NOMO-1 (cell line): ENCODE data around the gene UQCRC1.

ENCODE experiments used
- DNase-seq, 2 experiments: peaks; one replicate each; lab custom pipeline; 2025; ENCODE audit not compliant: unreplicated experiment in 2 of 2; lab: John Stamatoyannopoulos, UW

UQCRC1 gene

DNA sequence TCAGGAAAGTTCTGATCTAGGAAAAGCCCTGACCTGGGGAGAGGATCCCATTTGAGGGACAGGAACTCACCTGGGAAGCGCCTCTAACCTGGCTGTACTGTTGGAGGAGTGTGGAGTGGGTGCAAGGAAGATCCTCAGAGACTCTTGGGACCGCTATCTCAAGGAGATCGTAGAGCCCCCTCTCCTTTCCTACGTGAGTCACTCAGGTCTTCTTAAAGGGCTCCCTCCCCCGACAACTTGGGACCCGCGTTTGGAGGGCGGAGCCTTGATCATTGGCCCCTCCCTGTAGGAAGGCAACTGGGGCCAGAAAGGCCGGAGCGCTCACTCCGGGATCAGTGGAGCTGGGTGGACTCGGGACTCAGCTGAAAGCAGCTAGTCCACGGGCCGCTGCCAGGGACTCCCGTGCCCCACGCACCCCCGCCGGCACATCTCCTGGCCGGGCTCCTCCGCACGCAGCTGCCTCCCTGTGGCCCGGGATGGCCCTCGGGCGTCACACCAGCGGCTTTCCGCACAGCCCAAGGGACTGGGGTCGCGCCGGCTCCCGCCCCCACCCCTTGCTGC lies 25.3 kb upstream of the UQCRC1 start:
- DNase-seq = peak in 1 of 2 experiments; percentile 42

DNA sequence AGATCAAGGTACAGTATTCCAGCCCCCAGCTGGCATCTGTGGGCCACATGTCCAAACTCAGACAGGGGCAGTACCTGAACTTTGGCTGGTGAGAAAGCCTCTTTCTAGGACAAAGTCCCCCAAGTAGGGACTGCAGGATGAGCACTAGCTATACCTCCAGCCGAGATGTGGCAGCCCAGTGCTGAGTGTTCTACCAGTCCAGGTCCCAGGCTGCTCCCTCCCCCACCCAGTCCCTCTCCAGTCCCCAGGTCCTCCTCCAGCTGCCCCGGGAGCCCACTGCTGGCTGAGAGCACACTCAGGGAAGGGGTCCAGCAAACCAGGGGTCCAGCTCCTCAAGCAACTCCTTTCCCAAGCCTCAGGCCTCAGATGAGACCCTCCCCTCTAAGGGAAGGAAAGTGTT lies 24.3 kb upstream of the UQCRC1 start:
- no peak for DNase-seq

DNA sequence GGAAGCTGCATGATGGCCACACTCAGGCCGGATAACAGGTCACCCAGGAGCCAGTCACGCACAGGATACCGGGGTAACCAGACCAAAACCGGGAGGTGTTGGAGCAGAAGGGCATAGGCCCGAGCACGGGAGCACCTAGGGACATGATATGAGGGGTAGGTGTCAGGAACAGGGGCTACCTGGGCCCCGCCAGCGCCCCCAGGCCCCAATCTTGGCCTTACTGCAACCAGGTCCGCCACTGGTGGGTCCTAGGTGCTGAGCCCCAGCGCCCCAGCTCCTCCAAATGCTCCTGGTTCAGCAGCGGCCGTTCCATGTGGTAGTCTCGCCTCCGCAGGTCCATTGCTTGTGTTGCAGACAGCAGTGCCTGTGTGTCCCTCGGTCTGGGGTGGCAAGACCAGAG lies 23.8 kb upstream of the UQCRC1 start:
- DNase-seq = no peak

DNA sequence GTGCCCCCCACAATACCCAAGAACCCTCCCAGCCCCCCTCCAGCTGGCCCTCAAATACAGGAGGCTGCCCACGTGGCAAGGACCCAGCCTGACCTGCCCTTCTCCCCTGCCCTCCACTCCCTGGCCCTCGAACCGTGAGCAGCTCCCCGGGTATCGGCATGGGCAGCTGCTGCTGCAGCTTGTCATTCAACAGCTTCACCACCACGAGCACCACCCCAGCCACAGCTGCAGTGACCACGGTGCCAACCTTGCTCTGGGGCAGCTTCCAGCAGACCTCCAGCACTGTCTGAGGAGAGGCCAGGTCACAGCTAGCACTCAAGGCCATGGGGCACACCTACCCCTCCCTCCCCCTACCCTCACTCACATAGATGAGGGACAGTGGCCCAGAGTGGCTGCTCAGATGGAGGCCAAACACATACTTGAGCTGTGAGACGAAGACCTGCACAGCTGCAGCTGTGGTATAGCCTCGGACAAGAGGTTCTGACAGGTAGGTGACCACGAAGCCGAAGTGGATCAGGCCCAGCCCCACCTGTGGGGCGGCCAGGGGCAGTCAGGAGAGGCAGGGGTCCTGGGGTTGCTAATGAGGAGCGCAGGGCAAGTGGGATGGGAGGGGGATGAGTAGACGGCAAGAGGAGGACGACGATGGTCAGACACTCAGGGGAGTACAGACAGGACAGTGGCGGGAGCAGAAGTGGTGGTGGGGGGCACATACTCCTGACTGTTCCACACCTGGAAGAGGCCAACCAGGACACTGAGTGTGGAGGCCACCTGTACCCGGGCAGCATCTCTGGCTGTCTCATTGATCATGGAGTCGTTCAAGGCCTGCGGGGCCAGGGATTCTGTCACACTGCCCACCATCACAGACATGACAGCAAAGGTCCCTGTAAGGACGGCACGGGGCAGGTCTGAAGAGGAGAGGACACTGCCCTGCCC lies 22.3 kb upstream of the UQCRC1 start:
- no peak for DNase-seq

DNA sequence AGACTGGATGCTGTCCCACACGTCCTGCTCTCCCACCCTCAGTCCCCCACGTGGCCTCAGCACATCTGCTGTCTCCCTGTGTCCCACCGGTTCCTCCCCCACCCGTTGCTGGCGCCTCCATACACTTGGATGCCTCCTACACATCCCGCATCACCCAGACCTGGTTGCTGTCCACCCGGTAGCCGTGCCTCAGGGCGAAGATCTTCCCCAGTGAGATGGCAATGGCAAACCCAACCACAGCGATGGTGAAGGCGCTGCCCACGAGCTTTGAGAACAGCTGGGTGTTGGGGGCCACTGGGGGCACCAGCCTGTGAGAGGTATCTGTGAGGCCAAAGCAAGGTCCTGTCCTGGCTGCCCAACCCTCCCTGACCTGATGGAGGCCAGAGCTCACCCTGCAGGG lies 21.4 kb upstream of the UQCRC1 start:
- no peak for DNase-seq

DNA sequence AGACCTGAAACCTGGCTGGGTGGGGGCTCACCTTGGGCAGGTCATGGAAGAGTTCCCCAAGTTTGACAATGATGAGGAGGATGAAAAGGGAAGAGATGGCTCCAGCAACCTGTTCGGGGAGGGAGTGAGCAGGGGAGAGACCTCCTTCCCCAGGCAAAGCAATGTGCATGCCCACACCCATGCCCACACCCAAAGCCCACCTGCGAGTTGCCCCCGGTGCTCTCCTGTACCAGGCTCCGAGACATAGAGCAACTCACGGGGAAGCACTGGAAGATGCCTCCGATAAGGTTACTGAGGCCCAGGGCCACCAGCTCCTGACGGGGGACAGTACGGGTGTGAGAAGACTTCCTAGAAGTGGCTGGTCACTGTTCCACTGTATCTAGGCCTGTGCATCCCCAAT lies 21.0 kb upstream of the UQCRC1 start:
- no peak for DNase-seq

DNA sequence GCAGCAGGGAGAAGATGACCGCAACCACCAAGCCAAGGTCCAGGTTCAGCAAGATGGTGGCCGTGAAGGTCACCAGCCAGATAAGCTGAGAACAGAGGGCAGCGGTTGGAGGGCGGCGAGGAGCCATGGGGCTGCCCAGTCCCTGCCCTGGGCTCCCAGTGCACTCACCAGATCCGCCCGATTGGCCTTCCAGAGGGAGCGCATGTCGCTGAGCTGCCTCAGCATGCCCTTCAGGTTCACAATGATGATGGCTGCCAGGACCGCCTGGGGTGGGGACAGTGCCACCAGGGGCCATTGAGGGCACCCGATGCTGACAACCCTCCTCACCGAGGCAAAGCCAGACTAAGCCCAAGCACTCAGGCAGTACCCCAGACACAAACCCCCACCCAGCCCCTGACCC lies 20.4 kb upstream of the UQCRC1 start:
- DNase-seq = no peak

DNA sequence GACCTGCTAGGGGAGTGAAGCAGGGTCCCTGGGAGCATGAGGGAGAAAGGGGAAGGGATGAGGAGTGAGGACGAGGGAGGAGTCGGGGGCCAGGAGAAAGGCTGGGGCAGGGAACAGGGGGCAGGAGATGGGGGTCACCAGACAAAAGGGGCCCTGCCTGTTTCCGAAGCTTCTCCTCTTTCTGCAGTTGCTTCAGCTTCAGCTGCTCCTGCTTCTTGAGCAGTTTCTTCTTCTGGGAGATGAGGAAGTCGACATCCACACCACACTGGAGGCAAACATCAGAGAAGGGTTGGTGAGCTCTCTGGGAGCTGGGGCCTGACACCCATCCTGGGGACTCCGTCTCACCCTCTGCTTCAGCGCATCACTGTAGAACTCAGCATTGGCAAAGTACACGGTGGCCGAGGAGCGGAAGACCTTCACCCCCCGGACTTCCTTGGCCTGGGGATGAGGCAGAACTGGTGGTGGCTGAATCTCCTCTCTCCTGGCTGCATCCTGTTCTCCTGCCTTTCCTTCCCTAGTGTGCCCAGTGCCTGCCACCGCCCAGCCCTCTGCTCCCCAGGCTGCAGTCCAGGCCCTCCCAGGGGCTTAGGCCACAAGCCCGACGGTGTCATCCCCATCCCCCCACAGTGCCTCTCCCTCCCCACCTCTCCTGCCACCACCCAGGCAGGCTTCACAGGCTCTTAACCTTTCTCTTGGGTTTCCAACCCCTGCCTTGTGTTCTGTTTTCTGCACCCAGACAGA lies 19.0 kb upstream of the UQCRC1 start:
- no peak for DNase-seq

DNA sequence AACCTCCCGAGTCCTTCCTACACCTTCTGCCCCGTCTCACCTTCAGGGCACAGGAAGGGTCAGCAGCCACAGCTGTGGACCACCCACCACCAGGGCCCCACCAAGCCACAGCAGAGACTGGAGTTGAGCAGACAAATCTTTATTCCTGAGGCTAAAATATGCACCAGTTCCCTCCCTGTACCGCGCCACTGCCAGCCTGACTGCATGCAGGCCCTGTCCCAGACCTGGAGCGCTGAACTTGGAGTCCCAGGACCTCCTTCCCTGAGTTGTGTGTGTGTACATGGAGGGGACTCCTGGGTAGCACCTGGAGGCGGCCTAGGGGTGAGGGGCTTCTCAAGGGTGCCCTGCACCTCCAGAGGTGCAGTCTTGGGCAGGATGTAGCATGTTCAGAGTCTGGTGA lies 16.2 kb upstream of the UQCRC1 start:
- DNase-seq = no peak

DNA sequence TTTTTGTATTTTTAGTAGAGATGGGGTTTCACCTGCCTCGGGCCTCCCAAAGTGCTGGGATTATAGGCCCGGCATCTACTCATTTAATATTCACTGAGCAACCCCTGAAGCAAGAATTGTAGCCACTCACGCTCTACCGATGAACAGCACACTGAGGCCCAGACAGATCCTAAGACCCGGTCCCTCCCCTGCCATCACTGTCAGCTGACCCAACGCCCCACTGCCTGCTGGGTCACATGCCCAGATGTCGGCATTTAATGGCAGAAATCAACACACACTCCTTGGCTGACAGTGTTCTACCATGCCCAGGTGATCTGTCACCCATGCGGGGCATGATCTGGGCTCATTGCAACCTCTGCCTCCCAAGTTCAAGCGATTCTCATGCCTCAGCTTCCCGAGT lies 15.3 kb upstream of the UQCRC1 start:
- no peak for DNase-seq

DNA sequence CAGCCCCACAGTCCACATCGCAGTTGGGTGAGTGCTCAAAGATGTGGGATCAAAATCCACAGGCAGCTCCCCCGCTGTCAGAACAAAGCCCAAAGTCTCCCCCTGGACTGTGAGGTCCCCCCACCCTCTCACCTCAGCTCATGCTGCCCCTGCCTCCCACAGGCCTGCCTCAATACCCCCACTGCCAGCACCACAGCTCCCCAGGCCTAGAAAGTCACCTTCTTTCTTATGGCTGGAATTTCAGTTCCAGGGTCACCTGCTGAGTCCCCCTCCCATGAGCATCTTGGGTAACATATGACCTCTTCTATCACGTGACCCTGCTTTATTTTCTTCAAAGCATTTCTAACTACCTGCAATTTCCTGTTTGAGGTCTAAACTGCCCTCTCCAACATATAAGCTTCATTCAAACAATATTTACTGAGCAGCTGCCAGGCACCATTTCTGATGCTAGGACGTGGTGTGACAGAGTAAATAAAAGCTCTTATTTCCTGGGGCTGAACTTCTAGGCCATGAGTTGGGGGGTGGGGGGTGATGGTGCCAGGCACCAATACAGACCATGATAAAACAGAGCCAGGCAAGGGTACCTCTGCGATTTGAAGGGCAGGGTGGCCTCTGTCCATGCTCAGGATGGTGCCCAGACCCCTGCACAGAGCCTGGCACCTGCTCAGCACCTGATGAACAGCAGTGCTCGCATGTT lies 14.6 kb upstream of the UQCRC1 start:
- DNase-seq = no peak

DNA sequence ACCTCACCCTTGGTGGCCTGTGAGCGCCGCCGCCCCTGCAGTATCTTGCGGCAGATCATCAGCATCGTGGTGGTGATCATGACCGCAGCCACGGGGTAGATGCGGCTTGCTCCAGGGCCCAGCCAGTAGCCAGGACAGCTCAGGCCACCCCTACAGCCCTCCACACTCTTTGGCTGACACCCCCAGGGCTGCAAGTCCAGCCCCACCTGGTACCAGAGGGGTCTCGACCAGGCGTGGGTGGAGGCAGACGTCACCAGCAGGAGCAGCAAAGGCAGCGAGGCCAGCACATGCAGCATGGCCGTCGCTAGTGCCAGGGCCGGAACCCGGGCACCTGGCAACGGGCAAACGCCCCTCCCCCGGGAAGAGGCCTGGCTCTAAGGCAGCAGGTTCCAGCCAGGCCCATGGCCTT lies 12.0 kb upstream of the UQCRC1 start, which contains the start of gene TMEM89:
Gene TMEM89, minus strand, starts transcription at position 309 of the 409 bp plus-strand sequence. Its CDS starts 13 bp downstream, at position 296.
- DNase-seq = no peak

DNA sequence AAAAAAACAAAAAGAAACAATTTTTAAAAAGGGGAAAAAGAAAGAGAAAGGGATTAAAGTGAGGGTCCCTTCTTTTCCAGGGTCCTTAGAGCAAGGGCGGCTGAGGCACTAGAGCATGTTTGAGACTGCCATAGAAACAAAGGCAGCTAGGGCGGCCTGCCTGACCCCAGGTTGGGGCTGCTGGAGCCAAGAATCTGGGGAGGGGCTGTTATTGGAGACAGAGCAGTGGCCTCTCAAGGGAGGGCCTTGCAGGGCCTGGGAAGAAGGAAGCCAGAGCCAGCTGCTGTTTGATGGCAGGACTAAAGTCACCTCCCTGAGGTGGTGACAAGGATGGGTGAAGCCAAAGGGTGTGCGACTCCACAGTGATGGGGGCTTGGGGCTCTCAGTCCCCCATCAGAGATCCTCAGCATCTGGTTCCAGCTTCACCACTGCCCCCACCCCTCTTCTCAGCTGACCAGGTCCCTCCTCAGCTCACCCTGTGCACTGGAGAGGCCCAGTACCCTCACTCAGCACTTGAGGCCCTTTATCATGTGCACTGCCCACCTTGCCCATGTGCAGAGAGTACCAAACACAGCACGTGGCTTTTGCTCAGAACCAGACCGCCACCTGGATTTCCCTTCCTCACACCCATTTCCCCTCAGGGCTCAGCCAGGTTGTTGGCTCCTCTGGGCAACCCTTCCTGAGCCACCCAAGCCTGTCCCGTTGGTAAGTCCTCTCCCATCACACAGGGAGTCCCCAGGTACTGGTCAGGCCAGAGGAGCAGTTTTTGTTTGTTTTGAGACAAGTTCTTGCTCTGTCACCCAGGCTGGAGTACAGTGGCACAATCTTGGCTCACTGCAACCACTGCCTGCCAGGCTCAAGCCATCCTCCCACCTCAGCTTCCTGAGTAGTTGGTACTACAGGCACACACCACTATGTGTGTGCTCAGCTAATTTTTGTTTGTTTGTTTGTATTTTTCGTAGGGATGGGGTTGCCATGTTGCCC lies 10.4 kb upstream of the UQCRC1 start:
- DNase-seq = no peak

DNA sequence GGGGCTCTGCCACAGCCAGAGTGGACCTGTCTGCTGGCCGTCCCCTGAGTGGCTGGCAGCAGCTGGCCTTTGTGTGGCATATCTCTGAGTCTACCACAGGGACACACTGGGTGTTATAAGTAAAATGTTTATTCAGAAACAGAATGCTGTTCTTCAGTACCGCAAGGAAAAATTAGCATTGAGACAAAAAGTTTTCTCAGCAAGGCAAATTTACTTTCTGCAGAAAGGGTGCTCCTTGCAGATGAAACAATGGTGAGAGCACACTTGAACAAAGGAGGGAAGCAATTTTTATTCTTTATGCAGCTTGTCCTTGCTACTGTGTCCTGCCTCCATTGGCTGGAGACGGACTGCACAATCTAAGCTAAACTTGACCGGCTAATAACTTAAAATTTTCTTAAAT lies 8.1 kb upstream of the UQCRC1 start:
- DNase-seq = no peak

DNA sequence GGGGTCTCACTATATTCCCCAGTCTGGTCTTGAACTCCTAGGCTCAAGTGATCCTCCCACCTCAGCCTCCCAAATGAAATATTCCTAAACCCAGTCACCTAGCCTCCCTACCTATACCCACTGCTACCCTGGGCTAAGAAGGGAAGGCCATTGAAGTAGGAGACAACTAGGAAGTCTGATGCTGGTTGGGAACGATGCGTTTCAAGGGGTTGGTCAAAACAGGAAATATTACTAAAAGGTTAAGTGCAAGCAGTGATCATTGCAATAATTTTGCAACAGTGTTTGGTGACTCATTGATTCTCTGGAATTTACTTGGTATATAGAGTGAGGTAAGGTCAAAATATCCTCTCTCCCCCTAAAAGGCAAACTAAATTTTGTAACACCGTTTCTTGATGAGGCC lies 4.6 kb upstream of the UQCRC1 start:
- DNase-seq = peak; percentile 74 to 90

DNA sequence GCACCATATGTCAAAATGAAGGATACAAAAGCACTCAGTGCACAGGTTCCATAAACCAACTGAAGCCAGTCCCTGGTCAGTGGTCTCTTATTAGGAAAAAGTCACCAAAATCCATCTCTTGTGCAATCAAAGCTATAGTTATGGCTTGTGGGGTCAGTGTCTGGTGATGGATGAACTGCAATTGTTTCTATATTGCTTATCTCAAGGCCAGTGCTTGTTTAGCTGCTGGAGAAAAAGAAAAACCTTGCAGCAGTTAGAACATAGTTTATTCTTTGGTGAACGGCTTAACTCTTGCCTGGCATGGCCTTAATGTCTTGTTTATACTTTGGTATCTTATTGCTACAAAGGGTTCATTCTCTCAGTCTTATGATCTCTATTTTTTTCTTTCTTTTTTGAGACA lies 2.9 kb upstream of the UQCRC1 start:
- no peak for DNase-seq

DNA sequence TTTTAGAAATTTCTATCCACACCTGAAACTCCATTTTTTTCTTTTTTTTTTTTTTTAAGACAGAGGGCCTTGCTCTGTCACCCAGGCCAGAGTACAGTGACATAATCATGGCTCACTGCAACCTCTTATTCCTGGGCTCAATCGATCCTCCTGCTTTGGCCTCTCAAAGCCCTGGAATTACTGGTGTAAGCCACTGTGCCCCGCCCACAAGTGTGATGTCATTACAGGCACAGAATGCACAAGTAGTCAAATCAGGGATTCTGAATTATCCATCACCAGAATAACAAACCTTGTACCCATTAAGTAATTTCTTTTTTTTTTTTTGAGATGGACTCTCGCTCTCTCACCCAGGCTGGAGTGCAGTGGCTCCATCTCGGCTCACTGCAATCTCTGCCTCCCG lies 1.9 kb downstream of the UQCRC1 start:
- DNase-seq = no peak

DNA sequence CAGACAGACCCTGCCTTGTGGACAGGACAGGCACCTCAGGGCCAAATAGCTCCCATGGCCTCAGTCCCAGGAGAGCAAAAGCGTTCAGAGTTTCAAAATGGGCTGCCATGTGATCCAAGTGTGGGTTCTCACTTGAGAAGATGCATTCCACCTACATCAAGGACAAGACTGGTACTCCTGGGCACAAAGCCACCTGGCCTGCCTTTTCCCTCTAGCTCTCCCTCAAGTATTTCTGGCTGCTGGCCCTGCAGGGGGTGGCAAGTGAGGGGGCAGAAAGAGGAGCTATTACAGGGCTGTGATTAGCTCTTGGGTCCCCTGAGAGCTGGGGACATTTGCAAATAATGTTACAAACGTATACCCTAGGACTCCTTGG lies 7.8 kb downstream of the UQCRC1 start:
- DNase-seq = no peak

DNA sequence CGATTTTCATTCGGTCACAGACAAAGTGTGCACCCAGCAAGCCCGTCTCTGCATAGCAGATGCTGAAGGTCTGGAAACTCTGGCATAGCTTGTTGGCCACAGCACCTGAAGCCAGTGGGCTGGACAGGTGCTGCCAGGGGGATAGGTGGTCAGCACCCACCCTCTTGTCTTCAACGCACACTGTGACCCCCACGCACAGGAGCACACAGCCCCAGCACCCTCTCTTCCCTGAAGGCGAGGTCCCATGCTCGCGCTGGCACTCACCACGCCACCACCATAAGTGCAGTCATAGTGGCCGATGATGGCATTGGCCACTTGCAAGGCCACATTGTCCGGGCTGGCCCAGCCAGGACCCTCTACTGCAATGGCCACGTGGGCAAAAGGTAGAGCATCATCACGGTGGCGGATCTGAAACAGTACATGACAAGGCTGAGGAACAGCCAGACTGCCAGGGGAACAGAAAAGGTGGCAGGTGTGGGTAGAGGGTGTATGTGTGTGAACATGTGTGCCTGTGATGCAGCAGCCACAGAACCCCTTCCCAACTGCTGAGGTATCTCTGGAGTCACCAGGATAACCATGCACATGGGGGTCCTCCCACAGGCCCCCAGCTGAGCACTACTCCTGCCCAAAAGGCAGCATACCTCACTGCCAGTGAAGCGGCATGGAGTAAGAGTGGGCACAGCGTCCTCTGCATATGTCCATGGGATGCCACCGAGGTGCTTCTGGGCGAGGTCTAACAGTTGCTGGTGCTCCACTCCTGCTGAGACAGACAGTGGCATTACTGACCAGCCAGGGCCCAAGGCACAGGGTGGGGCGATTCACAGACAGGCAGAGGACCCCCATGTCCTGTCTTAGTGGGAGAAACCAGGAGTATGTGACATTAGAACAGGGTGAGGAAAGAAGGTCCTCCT lies 8.5 kb downstream of the UQCRC1 start:
- DNase-seq = no peak
